Kidney (tissue), 14 donors: ENCODE data around the gene IMPG1. TPM values are rescaled to one million over a fixed set of nuclear protein-coding genes. Genes with fewer than 3 reads are reported as not detected.
"Not testable (repeated sequence)": the region's sequence is repeated elsewhere in the genome, so short reads cannot be mapped to it uniquely, and the experiment has no call there.

Source experiments
- DNase-seq, 5 donors: peaks; one replicate each; pipeline ENCODE4 v3.0.0-alpha.2; 2013 to 2020
- FAIRE-seq: peaks from 2 replicates; lab custom pipeline; 2012; peaks lifted over from hg19 to GRCh38; lab: Jason Lieb, UNC
- H3K27ac ChIP-seq, 2 donors: one replicate each; pipeline ENCODE4 v1.7.0; 2013; ENCODE audit warnings: low read depth in 2 of 2, low read length in 2 of 2, inconsistent platforms in 1 of 2
- H3K27me3 ChIP-seq: one replicate; pipeline ENCODE4 v1.7.1; 2013; ENCODE audit warnings: low read length, inconsistent platforms; ENCODE audit not compliant: control insufficient read depth, insufficient read depth
- H3K36me3 ChIP-seq, 3 donors: one replicate each; pipeline versions ENCODE4 v1.7.0 to v1.7.1; 2013; ENCODE audit warnings: low read length in 3 of 3, control low read depth in 1 of 3, inconsistent platforms in 1 of 3; ENCODE audit not compliant: insufficient read depth in 3 of 3, control insufficient read depth in 2 of 3
- H3K4me1 ChIP-seq, 3 donors: one replicate each; pipeline versions ENCODE4 v1.7.0 to v1.7.1; 2013; ENCODE audit warnings: low read length in 3 of 3, inconsistent platforms in 1 of 3, low read depth in 1 of 3; ENCODE audit not compliant: control insufficient read depth in 2 of 3, insufficient read depth in 2 of 3
- H3K4me3 ChIP-seq, 3 donors: one replicate each; pipeline versions ENCODE4 v1.7.0 to v1.8.1; 2013; ENCODE audit warnings: low read length in 3 of 3, control low read depth in 1 of 3, inconsistent platforms in 1 of 3
- H3K9ac ChIP-seq, 3 donors: one replicate each; pipeline versions ENCODE4 v1.7.0 to v1.7.1; 2013; ENCODE audit warnings: low read length in 3 of 3, control low read depth in 1 of 3, inconsistent platforms in 1 of 3
- H3K9me3 ChIP-seq, 3 donors: one replicate each; pipeline versions ENCODE4 v1.7.0 to v1.7.1; 2013; ENCODE audit warnings: low read length in 3 of 3, control low read depth in 1 of 3, inconsistent platforms in 1 of 3; ENCODE audit not compliant: control insufficient read depth in 2 of 3, insufficient read depth in 1 of 3
- intact Hi-C: fragments of 100-400 bp; cut with DNase I; formaldehyde crosslinking; loops from one replicate; pipeline ENCODE4 v1.11.1; 2022
- polyA plus RNA-seq: library from polyadenylated mRNA; stranded (reverse); fragments of 350-450 nt; fragmentation: Illumina TruSeq; extraction: RNeasy Lipid Tissue Mini Kit (QIAGEN cat#74804); gene quantifications from one replicate; pipeline ENCODE4 v1.2.3, GENCODE V29; 2014; ENCODE audit warnings: low read depth, low replicate concordance; ENCODE audit not compliant: insufficient read depth
- total RNA-seq: library from RNA; stranded (reverse); fragmentation: NEBNext Ultra II Directional; extraction: Animal tissue kit (Norgen Biotek cat#: 25700); gene quantifications from one replicate; pipeline ENCODE4 v1.2.1, GENCODE V29; 2021
- TF ChIP-seq, protein P1 (sequence below): IDR thresholded peaks from 3 replicates; pipeline ENCODE4 v1.5.1; 2012; ENCODE audit warnings: mild to moderate bottlenecking, moderate library complexity, borderline replicate concordance; ENCODE audit not compliant: insufficient read depth; ENCODE audit errors: extremely low read depth
- donor health status: control.
- donor health status: control.
- donor health status: control.
- donor health status: control.
- donor health status: control.
- donor health status: DM: yes; HTN: yes; CAD: no.
- donor health status: Normal renal cell carcinoma (clear cell type).

The IMPG1 gene
- total and polyA plus RNA-seq, 2 donors from 2014 or later: 0.69 TPM; not detected in 1

GRCh38 chr6:75913040-75913439, 159.4 kb downstream of the IMPG1 start:
- H3K27me3 ChIP-seq: no peaks in the 10 kb centered on the region
- H3K36me3 ChIP-seq: peaks cover 0 to 16% (median 3%) of the 10 kb centered on the region in 3 donors
- no peaks in the 10 kb centered on the region for H3K4me1 ChIP-seq
- H3K27ac ChIP-seq: no peak overlapping the region
- no peak for DNase-seq
- FAIRE-seq: no peak
- H3K9ac ChIP-seq: no peak overlapping the region
- H3K4me3 ChIP-seq: no peak overlapping the region
- H3K9me3 ChIP-seq: no peaks in the 10 kb centered on the region
- TF ChIP-seq, protein P1, sequence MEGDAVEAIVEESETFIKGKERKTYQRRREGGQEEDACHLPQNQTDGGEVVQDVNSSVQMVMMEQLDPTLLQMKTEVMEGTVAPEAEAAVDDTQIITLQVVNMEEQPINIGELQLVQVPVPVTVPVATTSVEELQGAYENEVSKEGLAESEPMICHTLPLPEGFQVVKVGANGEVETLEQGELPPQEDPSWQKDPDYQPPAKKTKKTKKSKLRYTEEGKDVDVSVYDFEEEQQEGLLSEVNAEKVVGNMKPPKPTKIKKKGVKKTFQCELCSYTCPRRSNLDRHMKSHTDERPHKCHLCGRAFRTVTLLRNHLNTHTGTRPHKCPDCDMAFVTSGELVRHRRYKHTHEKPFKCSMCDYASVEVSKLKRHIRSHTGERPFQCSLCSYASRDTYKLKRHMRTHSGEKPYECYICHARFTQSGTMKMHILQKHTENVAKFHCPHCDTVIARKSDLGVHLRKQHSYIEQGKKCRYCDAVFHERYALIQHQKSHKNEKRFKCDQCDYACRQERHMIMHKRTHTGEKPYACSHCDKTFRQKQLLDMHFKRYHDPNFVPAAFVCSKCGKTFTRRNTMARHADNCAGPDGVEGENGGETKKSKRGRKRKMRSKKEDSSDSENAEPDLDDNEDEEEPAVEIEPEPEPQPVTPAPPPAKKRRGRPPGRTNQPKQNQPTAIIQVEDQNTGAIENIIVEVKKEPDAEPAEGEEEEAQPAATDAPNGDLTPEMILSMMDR: no peak
- intact Hi-C loops: no loop called here

DNA sequence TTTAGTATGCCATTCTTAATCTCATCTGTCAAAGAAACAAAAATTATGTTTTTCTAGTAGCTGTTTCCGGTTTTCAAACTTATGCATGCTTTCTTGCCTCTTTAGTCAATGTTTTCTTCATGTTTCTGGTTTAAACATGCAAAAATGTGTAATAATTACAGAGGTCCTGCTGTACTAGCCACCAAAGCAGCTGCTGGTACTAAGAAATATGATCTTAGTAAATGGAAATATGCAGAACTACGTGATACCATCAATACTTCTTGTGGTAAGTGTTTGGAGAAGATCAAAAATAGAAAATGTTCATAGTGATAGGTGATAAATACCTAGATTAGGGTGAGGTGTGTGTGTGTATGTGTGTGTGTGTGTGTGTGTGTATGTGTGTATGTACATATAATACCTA, 165.0 kb downstream of the IMPG1 start:
- Histone ChIP-seq H3K9ac (no peak overlapping the region), H3K4me1 (no peaks in the 10 kb centered on the region), H3K4me3 (no peak overlapping the region), H3K36me3 (peaks cover 0 to 2% (median 0%) of the 10 kb centered on the region in 3 donors), H3K9me3 (no peaks in the 10 kb centered on the region), H3K27me3 (no peaks in the 10 kb centered on the region), H3K27ac (no peak overlapping the region)
- intact Hi-C loops: no loop called here
- no peak for FAIRE-seq
- DNase-seq: no peak
- TF ChIP-seq, protein P1: no peak

- DNase-seq: no peak
- Histone ChIP-seq H3K27ac (no peak overlapping the region), H3K36me3 (peaks cover 0 to 2% (median 0%) of the 10 kb centered on the region in 3 donors), H3K9me3 (no peaks in the 10 kb centered on the region), H3K4me1 (no peaks in the 10 kb centered on the region), H3K4me3 (no peak overlapping the region), H3K9ac (no peak overlapping the region), H3K27me3 (no peaks in the 10 kb centered on the region)
- intact Hi-C loops: no loop called here
- no peak for FAIRE-seq
- TF ChIP-seq, protein P1: no peak
Observed at GRCh38 chr6:75906871-75907270, 165.6 kb downstream of the IMPG1 start.

DNA sequence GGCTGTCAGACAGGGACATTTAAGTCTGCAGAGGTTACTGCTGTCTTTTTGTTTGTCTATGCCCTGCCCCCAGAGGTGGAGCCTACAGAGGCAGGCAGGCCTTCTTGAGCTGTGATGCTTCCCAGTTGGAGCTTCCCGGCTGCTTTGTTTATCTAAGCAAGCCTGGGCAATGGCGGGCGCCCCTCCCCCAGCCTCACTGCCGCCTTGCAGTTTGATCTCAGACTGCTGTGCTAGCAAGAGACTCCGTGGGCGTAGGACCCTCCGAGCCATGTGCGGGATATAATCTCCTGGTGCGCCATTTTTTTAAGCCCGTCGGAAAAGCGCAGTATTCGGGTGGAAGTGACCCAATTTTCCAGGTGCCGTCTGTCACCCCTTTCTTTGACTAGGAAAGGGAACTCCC, 167.3 kb downstream of the IMPG1 start:
- H3K27me3 ChIP-seq, H3K4me3 ChIP-seq, intact Hi-C loops, FAIRE-seq, H3K36me3 ChIP-seq, H3K27ac ChIP-seq, H3K4me1 ChIP-seq, H3K9ac ChIP-seq, DNase-seq, H3K9me3 ChIP-seq: not testable (repeated sequence)

DNA sequence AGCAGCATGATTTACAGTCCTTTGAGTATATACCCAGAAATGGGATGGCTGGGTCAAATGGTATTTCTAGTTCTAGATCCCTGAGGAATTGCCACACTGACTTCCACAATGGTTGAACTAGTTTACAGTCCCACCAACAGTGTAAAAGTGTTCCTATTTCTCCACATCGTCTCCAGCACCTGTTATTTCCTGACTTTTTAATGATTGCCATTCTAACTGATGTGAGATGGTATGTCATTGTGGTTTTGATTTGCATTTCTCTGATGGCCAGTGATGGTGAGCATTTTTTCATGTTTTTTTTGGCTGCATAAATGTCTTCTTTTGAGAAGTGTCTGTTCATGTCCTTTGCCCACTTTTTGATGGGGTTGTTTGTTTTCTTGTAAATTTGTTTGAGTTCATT, 172.2 kb downstream of the IMPG1 start:
- H3K27ac ChIP-seq, DNase-seq, intact Hi-C loops, H3K9ac ChIP-seq, FAIRE-seq, H3K27me3 ChIP-seq, H3K4me3 ChIP-seq, H3K4me1 ChIP-seq, H3K9me3 ChIP-seq: not testable (repeated sequence)
- H3K36me3 ChIP-seq: peaks cover 0 to 13% (median 2%) of the 10 kb centered on the region in 3 donors
